Trophoblast cell (in vitro differentiated cells and primary cell): ENCODE results near the gene TPST1.

Experiments used
- DNase-seq, 2 donors: peaks; one replicate each; pipeline ENCODE4 v3.0.0-alpha.2; 2016
- H2AFZ ChIP-seq: 2 replicates; pipeline ENCODE4 v1.6.1; 2013; ENCODE audit warnings: low read length, moderate library complexity, mild to moderate bottlenecking; ENCODE audit not compliant: insufficient read depth, poor library complexity
- H2AK5ac ChIP-seq: 2 replicates; pipeline ENCODE4 v1.6.1; 2013; ENCODE audit warnings: mild to moderate bottlenecking, low read length
- H2BK120ac ChIP-seq: 2 replicates; pipeline ENCODE4 v1.6.1; 2013; ENCODE audit warnings: low read length, mild to moderate bottlenecking, moderate library complexity; ENCODE audit not compliant: insufficient read depth, poor library complexity
- H2BK12ac ChIP-seq: 2 replicates; pipeline ENCODE4 v1.6.1; 2013; ENCODE audit warnings: mild to moderate bottlenecking, low read length, moderate library complexity
- H2BK5ac ChIP-seq: 2 replicates; pipeline ENCODE4 v1.6.1; 2013; ENCODE audit warnings: low read length, low read depth, moderate library complexity, mild to moderate bottlenecking; ENCODE audit not compliant: poor library complexity
- H3K14ac ChIP-seq: 2 replicates; pipeline ENCODE4 v1.6.1; 2013; ENCODE audit warnings: mild to moderate bottlenecking, low read length
- H3K18ac ChIP-seq: 2 replicates; pipeline ENCODE4 v1.6.1; 2013; ENCODE audit warnings: mild to moderate bottlenecking, low read length
- H3K23ac ChIP-seq: 2 replicates; pipeline ENCODE4 v1.6.1; 2013; ENCODE audit warnings: low read length
- H3K27ac ChIP-seq: 2 replicates; pipeline ENCODE4 v1.5.1; 2013; ENCODE audit warnings: low read depth, mild to moderate bottlenecking, inconsistent platforms, low read length, moderate library complexity
- H3K27me3 ChIP-seq: 2 replicates; pipeline ENCODE4 v1.6.1; 2013; ENCODE audit warnings: inconsistent platforms, mild to moderate bottlenecking, low read length, moderate library complexity; ENCODE audit not compliant: insufficient read depth
- H3K36me3 ChIP-seq, 2 experiments: 1 replicate in 1 of 2; 2 replicates in 1 of 2; pipeline ENCODE4 v1.6.1; 2013; ENCODE audit warnings: low read length in 2 of 2, mild to moderate bottlenecking in 2 of 2, moderate library complexity in 1 of 2; ENCODE audit not compliant: insufficient read depth in 2 of 2, control insufficient read depth in 1 of 2
- H3K4ac ChIP-seq: 2 replicates; pipeline ENCODE4 v1.6.1; 2013; ENCODE audit warnings: low read depth, mild to moderate bottlenecking, low read length, moderate library complexity
- H3K4me1 ChIP-seq, 2 experiments: 1 replicate in 1 of 2; 2 replicates in 1 of 2; pipeline ENCODE4 v1.6.1; 2013; ENCODE audit warnings: low read length in 2 of 2, mild to moderate bottlenecking in 2 of 2, moderate library complexity in 1 of 2; ENCODE audit not compliant: insufficient read depth in 2 of 2, control insufficient read depth in 1 of 2
- H3K4me2 ChIP-seq: 2 replicates; pipeline ENCODE4 v1.6.1; 2013; ENCODE audit warnings: inconsistent platforms, mild to moderate bottlenecking, low read length, moderate library complexity
- H3K4me3 ChIP-seq: 2 replicates; pipeline ENCODE4 v1.5.1; 2013; ENCODE audit warnings: mild to moderate bottlenecking, low read depth, low read length, inconsistent platforms
- H3K79me1 ChIP-seq: one replicate; pipeline ENCODE4 v1.6.1; 2013; ENCODE audit warnings: low read length
- H3K79me2 ChIP-seq: 2 replicates; pipeline ENCODE4 v1.6.1; 2013; ENCODE audit warnings: low read length, mild to moderate bottlenecking; ENCODE audit not compliant: control insufficient read depth, insufficient read depth, poor library complexity
- H3K9ac ChIP-seq: 2 replicates; pipeline ENCODE4 v1.6.1; 2013; ENCODE audit warnings: mild to moderate bottlenecking, low read length
- H3K9me3 ChIP-seq: 2 replicates; pipeline ENCODE4 v1.6.1; 2013; ENCODE audit warnings: low read depth, mild to moderate bottlenecking, control low read depth, inconsistent platforms, low read length; ENCODE audit not compliant: insufficient read depth
- H4K12ac ChIP-seq: 2 replicates; pipeline ENCODE4 v1.6.1; 2013; ENCODE audit warnings: low read depth, mild to moderate bottlenecking, low read length, moderate library complexity
- H4K8ac ChIP-seq: 2 replicates; pipeline ENCODE4 v1.6.1; 2013; ENCODE audit warnings: low read depth, mild to moderate bottlenecking, low read length, moderate library complexity
- H4K91ac ChIP-seq: one replicate; pipeline ENCODE4 v1.6.1; 2013; ENCODE audit warnings: low read depth, mild to moderate bottlenecking, low read length, moderate library complexity
- WGBS: extraction: QIAGEN DNeasy Blood & Tissue Kit; methylation state at CpG from one replicate; pipeline ENCODE4 v1.1.7; 2013; ENCODE audit warnings: missing lambda C conversion rate; ENCODE audit not compliant: insufficient read length, insufficient coverage; ENCODE audit errors: extremely low coverage; 5-methylcytosine and 5-hydroxymethylcytosine counted together

TPST1 gene

DNA sequence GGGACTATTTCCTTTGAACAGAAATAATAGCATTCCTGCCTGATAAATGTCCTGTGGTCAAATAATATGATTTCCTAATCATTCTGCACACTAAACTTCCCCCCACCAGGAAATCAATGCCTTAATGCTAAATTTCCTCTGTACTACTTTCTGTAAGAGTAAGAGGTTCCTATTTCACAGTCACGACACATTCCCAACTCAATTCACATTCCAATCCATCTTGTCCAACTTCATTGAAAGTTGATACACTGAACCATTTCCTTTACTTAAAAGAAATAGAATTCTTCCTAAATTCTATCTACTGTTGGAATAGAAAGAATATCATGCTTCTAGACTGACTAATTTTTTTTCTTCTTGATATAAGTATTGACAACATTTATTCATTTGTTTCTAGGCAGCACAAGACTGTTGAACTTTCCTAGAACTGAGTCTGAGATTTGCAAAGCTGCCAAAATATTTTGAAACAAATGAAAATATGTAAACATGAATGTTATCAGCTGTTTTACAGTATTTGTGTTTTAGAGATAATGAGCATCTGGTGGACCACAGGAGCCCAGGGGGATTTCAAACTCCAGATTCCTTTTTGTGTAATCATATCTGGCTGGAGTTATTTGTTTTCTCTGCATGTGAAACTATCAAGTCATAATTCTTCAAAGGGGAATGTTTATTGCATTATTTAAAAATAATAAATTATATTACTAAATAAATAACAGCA, 121.5 kb downstream of the TPST1 start:
- Histone ChIP-seq H4K91ac (no peak overlapping the region), H3K4me3 (no peak overlapping the region), H2AK5ac (no peak overlapping the region), H4K8ac (no peak overlapping the region), H3K79me2 (no peaks in the 10 kb centered on the region), H2BK5ac (no peak overlapping the region), H3K23ac (no peak overlapping the region), H2AFZ (no peak overlapping the region), H2BK120ac (no peak overlapping the region), H3K79me1 (peaks cover 2% of the 10 kb centered on the region), H3K4me2 (no peak overlapping the region), H3K14ac (no peak overlapping the region), H3K9ac (no peak overlapping the region), H2BK12ac (no peak overlapping the region), H3K27ac (no peak overlapping the region), H4K12ac (no peak overlapping the region), H3K27me3 (no peaks in the 10 kb centered on the region), H3K4ac (no peak overlapping the region), H3K36me3 (no peaks in the 10 kb centered on the region), H3K4me1 (no peaks in the 10 kb centered on the region), H3K9me3 (no peaks in the 10 kb centered on the region), H3K18ac (no peak overlapping the region)
- DNase-seq = peak; percentile 50 to 85
- no CpG with 5 or more reads among the region's 1 CpG for WGBS

- no peak overlapping the region for H3K18ac ChIP-seq
- no peak overlapping the region for H3K14ac ChIP-seq
- no CpG with 5 or more reads among the region's 1 CpG for WGBS
- no peak overlapping the region for H2BK120ac ChIP-seq
- H3K79me1 ChIP-seq = no peaks in the 10 kb centered on the region
- no peak overlapping the region for H3K4ac ChIP-seq
- H3K4me1 ChIP-seq = no peaks in the 10 kb centered on the region
- no peaks in the 10 kb centered on the region for H3K36me3 ChIP-seq
- no peak overlapping the region for H2AFZ ChIP-seq
- no peaks in the 10 kb centered on the region for H3K27me3 ChIP-seq
- no peak overlapping the region for H3K4me2 ChIP-seq
- no peak overlapping the region for H4K8ac ChIP-seq
- H4K91ac ChIP-seq = no peak overlapping the region
- no peak overlapping the region for H3K23ac ChIP-seq
- H3K27ac ChIP-seq = no peak overlapping the region
- no peak overlapping the region for H3K9ac ChIP-seq
- no peak overlapping the region for H2AK5ac ChIP-seq
- H3K79me2 ChIP-seq = no peaks in the 10 kb centered on the region
- DNase-seq = no peak
- no peak overlapping the region for H2BK5ac ChIP-seq
- H3K4me3 ChIP-seq = no peak overlapping the region
- H2BK12ac ChIP-seq = no peak overlapping the region
- no peak overlapping the region for H4K12ac ChIP-seq
- no peaks in the 10 kb centered on the region for H3K9me3 ChIP-seq
Measured at GRCh38 chr7:66330961-66331360, 125.8 kb downstream of the TPST1 start.

GRCh38 chr7:66331883-66332282, 126.7 kb downstream of the TPST1 start:
- Histone ChIP-seq H3K79me2 (no peaks in the 10 kb centered on the region), H2BK120ac (no peak overlapping the region), H3K14ac (no peak overlapping the region), H4K8ac (no peak overlapping the region), H3K27me3 (no peaks in the 10 kb centered on the region), H2AFZ (no peak overlapping the region), H2AK5ac (no peak overlapping the region), H3K4me2 (no peak overlapping the region), H3K9me3 (no peaks in the 10 kb centered on the region), H3K4me1 (no peaks in the 10 kb centered on the region), H3K4ac (no peak overlapping the region), H4K91ac (no peak overlapping the region), H3K9ac (no peak overlapping the region), H3K27ac (no peak overlapping the region), H3K4me3 (no peak overlapping the region), H3K36me3 (no peaks in the 10 kb centered on the region), H3K18ac (no peak overlapping the region), H2BK5ac (no peak overlapping the region), H2BK12ac (no peak overlapping the region), H4K12ac (no peak overlapping the region), H3K79me1 (no peaks in the 10 kb centered on the region), H3K23ac (no peak overlapping the region)
- DNase-seq = no peak
- no CpG with 5 or more reads among the region's 6 CpGs for WGBS

DNA sequence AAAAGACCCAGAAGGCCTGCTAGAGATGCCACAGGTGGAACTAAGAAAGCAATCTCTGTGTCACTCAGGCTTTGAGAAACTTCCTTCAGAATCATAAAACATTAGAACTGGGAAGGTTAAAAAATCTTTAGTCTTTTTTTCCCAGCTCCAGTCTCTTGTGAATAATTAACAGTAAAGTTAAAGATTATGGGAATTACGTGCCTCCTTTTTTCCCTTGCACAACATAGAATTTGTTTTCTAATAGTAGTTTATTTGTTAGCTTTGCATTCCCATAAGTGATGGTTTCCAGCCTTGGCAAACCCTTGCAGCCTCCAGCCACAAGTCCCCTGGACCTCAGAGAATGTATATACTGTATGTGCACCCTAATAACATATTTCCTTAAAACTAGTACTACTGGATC, 128.3 kb downstream of the TPST1 start:
- no peaks in the 10 kb centered on the region for H3K9me3 ChIP-seq
- H3K4me3 ChIP-seq = no peak overlapping the region
- no peaks in the 10 kb centered on the region for H3K4me1 ChIP-seq
- H3K14ac ChIP-seq = no peak overlapping the region
- no peak overlapping the region for H2AFZ ChIP-seq
- H3K9ac ChIP-seq = no peak overlapping the region
- H3K23ac ChIP-seq = no peak overlapping the region
- no peak overlapping the region for H2AK5ac ChIP-seq
- no peak overlapping the region for H3K27ac ChIP-seq
- no peak for DNase-seq
- H4K8ac ChIP-seq = no peak overlapping the region
- H2BK12ac ChIP-seq = no peak overlapping the region
- no peak overlapping the region for H4K12ac ChIP-seq
- H2BK5ac ChIP-seq = no peak overlapping the region
- no peaks in the 10 kb centered on the region for H3K27me3 ChIP-seq
- H3K4me2 ChIP-seq = no peak overlapping the region
- H3K18ac ChIP-seq = no peak overlapping the region
- no CpG with 5 or more reads among the region's 1 CpG for WGBS
- no peaks in the 10 kb centered on the region for H3K79me1 ChIP-seq
- H3K36me3 ChIP-seq = no peaks in the 10 kb centered on the region
- H3K79me2 ChIP-seq = no peaks in the 10 kb centered on the region
- no peak overlapping the region for H2BK120ac ChIP-seq
- no peak overlapping the region for H3K4ac ChIP-seq
- H4K91ac ChIP-seq = no peak overlapping the region
